ENCODE data around the gene XRN2. TPM values are rescaled to one million over a fixed set of nuclear protein-coding genes. Genes with fewer than 3 reads are reported as not detected.

Gene XRN2
- total and polyA plus RNA-seq, 8 donors: 12.5 to 66.8 (median 27.7) TPM

GRCh38 chr20:21301940-21302663 lies 1.0 kb upstream of the XRN2 start:
- WGBS, 5 donors: 59 to 62% (median 61%) methylated on average over 9 of the region's 9 CpGs
- Histone ChIP-seq H3K4me1 (peaks cover 8 to 22% (median 20%) of the 10 kb centered on the region in 4 donors), H3K9me3 (no peaks in the 10 kb centered on the region), H3K27ac (peak overlapping the region in 4 of 5 donors; percentile 97 to 99 (median 98)), H3K36me3 (no peaks in the 10 kb centered on the region), H3K27me3 (no peaks in the 10 kb centered on the region), H3K4me3 (peak overlapping the region; percentile 90 to 98 (median 92))
- no peak for TF ChIP-seq POLR2A (IDR thresholded peaks at IDR 0.05)
- no peak for TF ChIP-seq EP300 (IDR thresholded peaks at IDR 0.05)
- no peak for TF ChIP-seq POLR2AphosphoS5 (IDR thresholded peaks at IDR 0.05)
- TF ChIP-seq CTCF (IDR thresholded peaks at IDR 0.05): no peak
- DNase-seq: peak in 1 of 2 donors; percentile 24
- intact Hi-C loops (cut with DNase I; ENCODE audit: low total_unique reads): no loop called here

- no peaks in the 10 kb centered on the region for H3K36me3 ChIP-seq
- 4 to 9% (median 5%) methylated on average over 12 of the region's 12 CpGs for WGBS, 5 donors
- H3K27me3 ChIP-seq: no peaks in the 10 kb centered on the region
- TF ChIP-seq CTCF (IDR thresholded peaks at IDR 0.05): no peak
- TF ChIP-seq EP300 (IDR thresholded peaks at IDR 0.05): no peak
- TF ChIP-seq POLR2AphosphoS5 (IDR thresholded peaks at IDR 0.05): no peak
- TF ChIP-seq POLR2A (IDR thresholded peaks at IDR 0.05): no peak
- peaks cover 8 to 22% (median 20%) of the 10 kb centered on the region in 4 donors for H3K4me1 ChIP-seq
- H3K9me3 ChIP-seq: no peaks in the 10 kb centered on the region
- peak overlapping the region; percentile 90 to 98 (median 92) for H3K4me3 ChIP-seq
- peak overlapping the region; percentile 96 to 99 (median 98) for H3K27ac ChIP-seq
- DNase-seq: no peak
- intact Hi-C loops (cut with DNase I; ENCODE audit: low total_unique reads): no loop called here
These were observed 469 bp upstream of the XRN2 start for GRCh38 chr20:21302664-21303060.

GRCh38 chr20:21303872-21304586 lies 898 bp downstream of the XRN2 start:
- Histone ChIP-seq H3K9me3 (no peaks in the 10 kb centered on the region), H3K27me3 (no peaks in the 10 kb centered on the region), H3K4me3 (peak overlapping the region; percentile 90 to 98 (median 92)), H3K27ac (peak overlapping the region; percentile 96 to 99 (median 98)), H3K36me3 (peaks cover 0 to 7% (median 2%) of the 10 kb centered on the region in 4 donors), H3K4me1 (peaks cover 8 to 29% (median 23%) of the 10 kb centered on the region in 4 donors)
- 1 to 2% (median 2%) methylated on average over 18 of the region's 18 CpGs for WGBS, 5 donors
- TF ChIP-seq EP300 (IDR thresholded peaks at IDR 0.05) (no peak), POLR2AphosphoS5 (IDR thresholded peaks at IDR 0.05) (no peak), CTCF (IDR thresholded peaks at IDR 0.05) (no peak), POLR2A (IDR thresholded peaks at IDR 0.05) (no peak)
- intact Hi-C loops (cut with DNase I; ENCODE audit: low total_unique reads): no loop called here
- DNase-seq: peak in 1 of 2 donors; percentile 27

GRCh38 chr20:21308340-21308739 lies 5.2 kb downstream of the XRN2 start:
- no peak overlapping the region for H3K4me3 ChIP-seq
- peaks cover 12 to 65% (median 41%) of the 10 kb centered on the region in 4 donors for H3K4me1 ChIP-seq
- no peaks in the 10 kb centered on the region for H3K9me3 ChIP-seq
- H3K27ac ChIP-seq: no peak overlapping the region
- H3K27me3 ChIP-seq: no peaks in the 10 kb centered on the region
- DNase-seq: no peak
- 46 to 94% (median 92%) methylated on average over 2 of the region's 2 CpGs for WGBS, 5 donors
- intact Hi-C loops (cut with DNase I; ENCODE audit: low total_unique reads): no loop called here
- no peak for TF ChIP-seq POLR2A (IDR thresholded peaks at IDR 0.05)
- TF ChIP-seq EP300 (IDR thresholded peaks at IDR 0.05): no peak
- TF ChIP-seq POLR2AphosphoS5 (IDR thresholded peaks at IDR 0.05): no peak
- no peak for TF ChIP-seq CTCF (IDR thresholded peaks at IDR 0.05)
- peaks cover 0 to 7% (median 2%) of the 10 kb centered on the region in 4 donors for H3K36me3 ChIP-seq

Data from stomach (tissue), 9 donors.